B cell (primary cell): ENCODE results near the gene ESYT1. TPM values are rescaled to one million over a fixed set of nuclear protein-coding genes. Genes with fewer than 3 reads are reported as not detected.

Experiments
- ATAC-seq: fragments of 200-7000 bp; cut with Tn5 transposase; one replicate; pipeline ENCODE4 v1.10.0; 2021; ENCODE audit warnings: low read depth, mild to moderate bottlenecking, moderate number of reproducible peaks, moderate library complexity
- CTCF ChIA-PET: fragments of 350-600 bp; sonication (Branson Sonifier 250); formaldehyde crosslinking; loops from one replicate; lab custom pipeline; 2021; ENCODE audit warnings: antibody characterized with exemption, inconsistent platforms; lab: Charles Lee
- POLR2A ChIA-PET: fragments of 350-600 bp; sonication (Branson Sonifier 250); formaldehyde crosslinking; loops from one replicate; lab custom pipeline; 2021; ENCODE audit warnings: antibody characterized with exemption; lab: Charles Lee
- DNase-seq: peaks from one replicate; pipeline ENCODE4 v3.0.0; 2013
- H2AFZ ChIP-seq: 2 replicates; pipeline ENCODE4 v1.6.1; 2012; ENCODE audit warnings: mild to moderate bottlenecking, low read depth, low read length; ENCODE audit not compliant: insufficient read depth, poor library complexity, severe bottlenecking
- H3K27ac ChIP-seq, 2 donors: 1 replicate in 1 of 2; 2 replicates in 1 of 2; pipeline ENCODE4 v1.5.1; 2012 to 2013; ENCODE audit warnings: low read length in 2 of 2, mild to moderate bottlenecking in 2 of 2, moderate library complexity in 1 of 2
- H3K27me3 ChIP-seq, 4 experiments: fragments of 200-600 bp in 1 of 4; sonication (generic) in 1 of 4; replicated peaks in 1 of 4; 1 replicate in 2 of 4; 2 replicates in 2 of 4; pipeline versions ENCODE4 v1.6.1 to v1.7.0; 2013 to 2016; ENCODE audit warnings: low read length in 3 of 4, mild to moderate bottlenecking in 2 of 4, mixed read lengths in 1 of 4, moderate library complexity in 1 of 4; ENCODE audit not compliant: insufficient read depth in 4 of 4, control insufficient read depth in 3 of 4; ENCODE audit errors: control extremely low read depth in 1 of 4
- H3K36me3 ChIP-seq, 2 experiments: replicated peaks in 1 of 2; 1 replicate in 1 of 2; 2 replicates in 1 of 2; pipeline versions ENCODE4 v1.6.1 to v1.7.1; 2013; ENCODE audit warnings: low read length in 1 of 2; ENCODE audit not compliant: insufficient read depth in 2 of 2, control insufficient read depth in 1 of 2; ENCODE audit errors: control extremely low read depth in 1 of 2, extremely low read depth in 1 of 2
- H3K4me1 ChIP-seq, 2 donors: fragments of 200-600 bp in 1 of 2; sonication (generic) in 1 of 2; 1 replicate in 1 of 2; 2 replicates in 1 of 2; pipeline versions ENCODE4 v1.5.1 to v1.6.1; 2013 to 2017; ENCODE audit warnings: low read length in 2 of 2; ENCODE audit not compliant: control insufficient read depth in 2 of 2, insufficient read depth in 2 of 2
- H3K4me2 ChIP-seq: replicated peaks from 2 replicates; pipeline ENCODE3; 2012; ENCODE audit warnings: mild to moderate bottlenecking, low read depth, low read length; ENCODE audit not compliant: poor library complexity, severe bottlenecking
- H3K4me3 ChIP-seq, 5 experiments: fragments of 200-600 bp in 1 of 5; sonication (generic) in 1 of 5; 1 replicate in 3 of 5; 2 replicates in 2 of 5; pipeline versions ENCODE4 v1.5.1 to v1.7.0; 2011 to 2016; ENCODE audit warnings: low read length in 4 of 5, mild to moderate bottlenecking in 4 of 5, low read depth in 2 of 5, control low read depth in 1 of 5, moderate library complexity in 1 of 5; ENCODE audit not compliant: insufficient read depth in 1 of 5; ENCODE audit errors: control extremely low read depth in 1 of 5, extremely low read depth in 1 of 5
- H3K79me2 ChIP-seq: fragments of 200-600 bp; sonication (generic); one replicate; pipeline ENCODE4 v1.6.0; 2016; ENCODE audit warnings: low read length; ENCODE audit not compliant: control insufficient read depth, insufficient read depth
- H3K9ac ChIP-seq: fragments of 200-600 bp; sonication (generic); 2 replicates; pipeline ENCODE4 v1.6.1; 2017; ENCODE audit warnings: mild to moderate bottlenecking, low read length, moderate library complexity
- H3K9me3 ChIP-seq, 3 donors: one replicate each; pipeline versions ENCODE4 v1.6.1 to v1.7.1; 2013; ENCODE audit warnings: low read length in 2 of 3; ENCODE audit not compliant: control insufficient read depth in 2 of 3, insufficient read depth in 1 of 3; ENCODE audit errors: control extremely low read depth in 1 of 3
- H4K20me1 ChIP-seq: 2 replicates; pipeline ENCODE4 v1.6.0; 2012; ENCODE audit warnings: mild to moderate bottlenecking, low read length; ENCODE audit not compliant: insufficient read depth, control insufficient read depth, poor library complexity, severe bottlenecking
- H3K27ac Mint-ChIP-seq: one replicate; pipeline ENCODE4 v1.8.0; 2021; ENCODE audit warnings: mixed read lengths
- H3K27me3 Mint-ChIP-seq: one replicate; pipeline ENCODE4 v1.8.0; 2021; ENCODE audit warnings: mixed read lengths
- H3K4me1 Mint-ChIP-seq: one replicate; pipeline ENCODE4 v1.8.0; 2021; ENCODE audit warnings: mixed read lengths
- H3K4me3 Mint-ChIP-seq: one replicate; pipeline ENCODE4 v1.8.0; 2021; ENCODE audit warnings: mixed read lengths
- H3K9me3 Mint-ChIP-seq: one replicate; pipeline ENCODE4 v1.8.0; 2022; ENCODE audit warnings: mixed read lengths; ENCODE audit not compliant: insufficient read depth
- EZH2 ChIP-seq: IDR thresholded peaks from 2 replicates; pipeline ENCODE4 v1.6.1; 2012; ENCODE audit warnings: borderline replicate concordance, low read depth, mild to moderate bottlenecking, moderate library complexity, low read length; ENCODE audit not compliant: insufficient read depth, poor library complexity, severe bottlenecking
- WGBS: methylation state at CpG from one replicate; pipeline ENCODE4 v1.1.5; 2013; ENCODE audit warnings: missing lambda C conversion rate; ENCODE audit not compliant: insufficient coverage; 5-methylcytosine and 5-hydroxymethylcytosine counted together
- intact Hi-C: fragments of 100-400 bp; cut with micrococcal nuclease; formaldehyde crosslinking; loops from one replicate; pipeline ENCODE4 v1.10.0; 2022
- polyA plus RNA-seq: library from polyadenylated mRNA; depleted of rRNA; stranded (reverse); fragments of >200 nt; gene quantifications from 2 replicates; pipeline ENCODE4 v1.2.3, GENCODE V29; 2012
- total RNA-seq, 2 donors: library from RNA; stranded (reverse); fragments of 120-200 nt in 1 of 2; gene quantifications; 1 replicate in 1 of 2; 2 replicates in 1 of 2; pipeline versions ENCODE4 v1.2.3 to v1.2.4, GENCODE V29; 2013 to 2022
- TF ChIP-seq, protein P1 (sequence below): fragments of 200-600 bp; IDR thresholded peaks from one replicate; pipeline ENCODE4 v1.8.0; 2022; ENCODE audit warnings: antibody characterized with exemption, mild to moderate bottlenecking

ESYT1 gene
- total and polyA plus RNA-seq, 2 donors (not counting 1 experiment from before 2014, with no cell fraction given), result 154 to 162 TPM

DNA sequence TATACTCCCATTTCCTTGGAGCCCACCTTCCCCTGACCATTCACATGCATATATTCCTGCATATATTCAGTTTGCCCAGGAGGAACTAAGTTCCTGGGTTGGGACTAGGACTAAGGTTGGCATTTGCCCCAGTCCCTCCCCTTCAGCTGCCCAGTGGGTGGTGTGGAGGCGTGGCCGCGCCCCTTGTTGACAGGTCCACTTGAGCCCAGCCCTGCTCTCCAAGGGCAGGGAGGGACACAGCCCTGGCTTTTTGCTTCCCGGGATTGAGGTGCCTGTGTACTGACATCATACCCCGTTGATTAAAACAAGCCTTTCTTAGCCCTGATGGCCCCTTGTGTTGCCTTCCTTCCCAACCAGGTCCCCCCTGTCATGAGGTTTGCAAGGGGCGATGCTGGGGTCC lies 40.8 kb upstream of the ESYT1 start:
- Histone ChIP-seq H3K79me2 (no peaks in the 10 kb centered on the region), H3K4me3 (no peak overlapping the region), H3K27me3 (peaks cover 0 to 13% (median 2%) of the 10 kb centered on the region in 4 experiments), H2AFZ (no peak overlapping the region), H3K9me3 (no peaks in the 10 kb centered on the region), H3K36me3 (no peaks in the 10 kb centered on the region), H3K9ac (no peak overlapping the region), H4K20me1 (no peaks in the 10 kb centered on the region), H3K4me2 (no peak overlapping the region), H3K4me1 (no peaks in the 10 kb centered on the region), H3K27ac (no peak overlapping the region)
- Mint-ChIP-seq H3K9me3 (no peaks in the 10 kb centered on the region), H3K4me3 (no peak overlapping the region), H3K4me1 (no peaks in the 10 kb centered on the region), H3K27ac (no peak overlapping the region), H3K27me3 (peaks cover 18% of the 10 kb centered on the region)
- WGBS, result 96% methylated on average over 6 of the region's 6 CpGs
- intact Hi-C loops, result no loop called here
- ChIA-PET CTCF (interaction anchor here (1.2 kb wide), 1 partner anchor 8 kb away, joined by 3 read pairs; no protein-coding TSS in a partner anchor), POLR2A (no interaction called here)
- TF ChIP-seq, protein P1, sequence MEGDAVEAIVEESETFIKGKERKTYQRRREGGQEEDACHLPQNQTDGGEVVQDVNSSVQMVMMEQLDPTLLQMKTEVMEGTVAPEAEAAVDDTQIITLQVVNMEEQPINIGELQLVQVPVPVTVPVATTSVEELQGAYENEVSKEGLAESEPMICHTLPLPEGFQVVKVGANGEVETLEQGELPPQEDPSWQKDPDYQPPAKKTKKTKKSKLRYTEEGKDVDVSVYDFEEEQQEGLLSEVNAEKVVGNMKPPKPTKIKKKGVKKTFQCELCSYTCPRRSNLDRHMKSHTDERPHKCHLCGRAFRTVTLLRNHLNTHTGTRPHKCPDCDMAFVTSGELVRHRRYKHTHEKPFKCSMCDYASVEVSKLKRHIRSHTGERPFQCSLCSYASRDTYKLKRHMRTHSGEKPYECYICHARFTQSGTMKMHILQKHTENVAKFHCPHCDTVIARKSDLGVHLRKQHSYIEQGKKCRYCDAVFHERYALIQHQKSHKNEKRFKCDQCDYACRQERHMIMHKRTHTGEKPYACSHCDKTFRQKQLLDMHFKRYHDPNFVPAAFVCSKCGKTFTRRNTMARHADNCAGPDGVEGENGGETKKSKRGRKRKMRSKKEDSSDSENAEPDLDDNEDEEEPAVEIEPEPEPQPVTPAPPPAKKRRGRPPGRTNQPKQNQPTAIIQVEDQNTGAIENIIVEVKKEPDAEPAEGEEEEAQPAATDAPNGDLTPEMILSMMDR, result no peak
- no peak for TF ChIP-seq EZH2
- DNase-seq, result no peak
- ATAC-seq, result no peak

DNA sequence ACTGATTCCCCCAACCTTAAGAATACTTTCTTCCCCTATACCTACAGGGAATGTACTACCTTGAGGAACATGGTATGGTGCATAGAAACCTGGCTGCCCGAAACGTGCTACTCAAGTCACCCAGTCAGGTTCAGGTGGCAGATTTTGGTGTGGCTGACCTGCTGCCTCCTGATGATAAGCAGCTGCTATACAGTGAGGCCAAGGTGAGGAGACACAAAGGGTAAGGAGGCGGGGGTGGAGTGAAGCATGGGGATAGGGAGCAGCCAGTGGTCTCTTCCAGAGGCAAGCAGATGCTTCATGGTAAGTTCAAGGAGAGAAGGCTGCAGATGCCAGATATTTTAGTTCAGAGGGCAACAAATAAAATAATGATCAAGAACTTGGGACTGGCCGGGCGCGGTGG lies 30.3 kb upstream of the ESYT1 start:
- ChIA-PET CTCF (no interaction called here), POLR2A (no interaction called here)
- peaks cover 30% of the 10 kb centered on the region for H3K27me3 Mint-ChIP-seq
- no peak overlapping the region for H3K4me3 ChIP-seq
- no peaks in the 10 kb centered on the region for H3K9me3 Mint-ChIP-seq
- H4K20me1 ChIP-seq, result no peaks in the 10 kb centered on the region
- intact Hi-C loops, result no loop called here
- H3K9ac ChIP-seq, result no peak overlapping the region
- H3K36me3 ChIP-seq, result no peaks in the 10 kb centered on the region
- no peak overlapping the region for H3K4me2 ChIP-seq
- ATAC-seq, result no peak
- H3K4me1 ChIP-seq, result no peaks in the 10 kb centered on the region
- no peaks in the 10 kb centered on the region for H3K79me2 ChIP-seq
- TF ChIP-seq, protein P1, result no peak
- TF ChIP-seq EZH2, result no peak
- H3K4me3 Mint-ChIP-seq, result no peak overlapping the region
- peaks cover 3% of the 10 kb centered on the region for H3K4me1 Mint-ChIP-seq
- peaks cover 0 to 16% (median under 1%) of the 10 kb centered on the region in 4 experiments for H3K27me3 ChIP-seq
- no peak overlapping the region for H3K27ac Mint-ChIP-seq
- no peaks in the 10 kb centered on the region for H3K9me3 ChIP-seq
- no peak for DNase-seq
- no peak overlapping the region for H3K27ac ChIP-seq
- 91% methylated on average over 6 of the region's 6 CpGs for WGBS
- no peak overlapping the region for H2AFZ ChIP-seq
